ENCODE results near the gene FAF1.

- TF ChIP-seq, protein P1, sequence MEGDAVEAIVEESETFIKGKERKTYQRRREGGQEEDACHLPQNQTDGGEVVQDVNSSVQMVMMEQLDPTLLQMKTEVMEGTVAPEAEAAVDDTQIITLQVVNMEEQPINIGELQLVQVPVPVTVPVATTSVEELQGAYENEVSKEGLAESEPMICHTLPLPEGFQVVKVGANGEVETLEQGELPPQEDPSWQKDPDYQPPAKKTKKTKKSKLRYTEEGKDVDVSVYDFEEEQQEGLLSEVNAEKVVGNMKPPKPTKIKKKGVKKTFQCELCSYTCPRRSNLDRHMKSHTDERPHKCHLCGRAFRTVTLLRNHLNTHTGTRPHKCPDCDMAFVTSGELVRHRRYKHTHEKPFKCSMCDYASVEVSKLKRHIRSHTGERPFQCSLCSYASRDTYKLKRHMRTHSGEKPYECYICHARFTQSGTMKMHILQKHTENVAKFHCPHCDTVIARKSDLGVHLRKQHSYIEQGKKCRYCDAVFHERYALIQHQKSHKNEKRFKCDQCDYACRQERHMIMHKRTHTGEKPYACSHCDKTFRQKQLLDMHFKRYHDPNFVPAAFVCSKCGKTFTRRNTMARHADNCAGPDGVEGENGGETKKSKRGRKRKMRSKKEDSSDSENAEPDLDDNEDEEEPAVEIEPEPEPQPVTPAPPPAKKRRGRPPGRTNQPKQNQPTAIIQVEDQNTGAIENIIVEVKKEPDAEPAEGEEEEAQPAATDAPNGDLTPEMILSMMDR (IDR thresholded peaks at IDR 0.05): no peak
- TF ChIP-seq POLR2A (IDR thresholded peaks at IDR 0.05): no peak
Measured at GRCh38 chr1:50516056-50516455, 444.0 kb downstream of the FAF1 start.

Data from esophagus squamous epithelium (tissue), 4 donors.